ENCODE data around the gene TRIOBP. TPM values are rescaled to one million over a fixed set of nuclear protein-coding genes. Genes with fewer than 3 reads are reported as not detected.

The TRIOBP gene
- total and polyA plus RNA-seq, 2 of the 13 experiments (the other 11 are each of a cell fraction or from before 2014, with no cell fraction given): 6.1 to 15.4 TPM

GRCh38 chr22:37659066-37659896, 37.6 kb upstream of the TRIOBP start (continued):
- TF ChIP-seq SALL1 (CRISPR knock-in tag; IDR thresholded peaks at IDR 0.05) (peak; percentile 82; the same call in 1 of the 2 replicates), CEBPB (IDR thresholded peaks at IDR 0.05; ENCODE audit: borderline replicate concordance, low read depth, low read length) (peak; percentile 54; the same call in 1 of the 2 replicates), ZNF574 (CRISPR knock-in tag; IDR thresholded peaks at IDR 0.05) (peak; percentile 75), ARID3A (IDR thresholded peaks at IDR 0.05; ENCODE audit: low read depth, low read length) (no peak), PITX1 (CRISPR knock-in tag; IDR thresholded peaks at IDR 0.05) (peak; percentile 76), ZMYM4 (CRISPR knock-in tag; IDR thresholded peaks at IDR 0.05) (peak; percentile 55; the same call in 1 of the 2 replicates), RNF219 (CRISPR knock-in tag; IDR thresholded peaks at IDR 0.05) (no peak), NCOR1 (IDR thresholded peaks at IDR 0.05; ENCODE audit: borderline replicate concordance, low read length) (peak; percentile 97), NR2F6 (IDR thresholded peaks at IDR 0.05) (peak; percentile 73), NR2F6 (CRISPR knock-in tag; IDR thresholded peaks at IDR 0.05) (peak; percentile 84), HIVEP1 (CRISPR knock-in tag; IDR thresholded peaks at IDR 0.05) (peak; percentile 68; the same call in 1 of the 2 replicates), SUZ12 (IDR thresholded peaks at IDR 0.05; ENCODE audit: low read depth, low read length) (no peak), PPARG (CRISPR knock-in tag; conservative IDR thresholded peaks at IDR 0.05) (peak; percentile 69; the same call in 1 of the 2 replicates), ZNF496 (CRISPR knock-in tag; IDR thresholded peaks at IDR 0.05; ENCODE audit: insufficient replicate concordance) (no peak), ZNF281 (CRISPR knock-in tag; IDR thresholded peaks at IDR 0.05; ENCODE audit: borderline replicate concordance) (peak; percentile 36; the same call in 1 of the 2 replicates), WIZ (CRISPR knock-in tag; IDR thresholded peaks at IDR 0.05) (no peak), KDM1A (CRISPR knock-in tag; IDR thresholded peaks at IDR 0.05) (peak; percentile 71; the same call in 1 of the 2 replicates), POLR2G (IDR thresholded peaks at IDR 0.05; ENCODE audit: low read depth, low read length) (peak; percentile 59)
